ENCODE measurements around the gene BACH2.

Gene BACH2

GRCh38 chr6:89954721-89955148, 341.9 kb downstream of the BACH2 start:
- H3K4me3 ChIP-seq (ENCODE audit: low read length): no peak overlapping the region
- no peaks in the 10 kb centered on the region for H3K9me2 ChIP-seq (replicated peaks; ENCODE audit: control insufficient read depth, low read length)
- peaks cover 22% of the 10 kb centered on the region for H3F3A ChIP-seq (ENCODE audit: control insufficient read depth, insufficient read depth)
- H3K9me3 ChIP-seq (ENCODE audit: control insufficient read depth, insufficient read depth, low read length): no peaks in the 10 kb centered on the region
- no peak overlapping the region for H3K27ac ChIP-seq (ENCODE audit: low read depth, low read length)
- peaks cover 97% of the 10 kb centered on the region for H3K36me3 ChIP-seq (ENCODE audit: control insufficient read depth, low read length)
- H3K4me2 ChIP-seq (ENCODE audit: low read length): no peak overlapping the region
- H3K4me1 ChIP-seq (ENCODE audit: control insufficient read depth, low read length): no peaks in the 10 kb centered on the region
- no peak for TF ChIP-seq EZH2phosphoT487 (IDR thresholded peaks at IDR 0.05; ENCODE audit: borderline replicate concordance, low read length)
- TF ChIP-seq CTCF (IDR thresholded peaks at IDR 0.05; ENCODE audit: low read depth, low read length, poor library complexity, severe bottlenecking): no peak
- no peaks in the 10 kb centered on the region for H3K27me3 ChIP-seq (ENCODE audit: control insufficient read depth, low read length)
- peaks cover 89% of the 10 kb centered on the region for H3K79me2 ChIP-seq (ENCODE audit: control insufficient read depth, low read length)
- H4K20me1 ChIP-seq (ENCODE audit: control insufficient read depth, insufficient read depth, low read depth, low read length): peaks cover 7% of the 10 kb centered on the region

GRCh38 chr6:89952686-89953085, 344.0 kb downstream of the BACH2 start:
- peaks cover 14% of the 10 kb centered on the region; the same call in 1 of the 2 replicates for H3F3A ChIP-seq (ENCODE audit: control insufficient read depth, insufficient read depth)
- H3K9me3 ChIP-seq (ENCODE audit: control insufficient read depth, insufficient read depth, low read length): no peaks in the 10 kb centered on the region
- H3K4me2 ChIP-seq (ENCODE audit: low read length): no peak overlapping the region
- no peaks in the 10 kb centered on the region for H3K4me1 ChIP-seq (ENCODE audit: control insufficient read depth, low read length)
- H3K36me3 ChIP-seq (ENCODE audit: control insufficient read depth, low read length): peaks cover 96% of the 10 kb centered on the region
- no peaks in the 10 kb centered on the region for H3K9me2 ChIP-seq (replicated peaks; ENCODE audit: control insufficient read depth, low read length)
- TF ChIP-seq CTCF (IDR thresholded peaks at IDR 0.05; ENCODE audit: low read depth, low read length, poor library complexity, severe bottlenecking): no peak
- no peak for TF ChIP-seq EZH2phosphoT487 (IDR thresholded peaks at IDR 0.05; ENCODE audit: borderline replicate concordance, low read length)
- no peak overlapping the region for H3K27ac ChIP-seq (ENCODE audit: low read depth, low read length)
- peaks cover 11% of the 10 kb centered on the region; the same call in 1 of the 2 replicates for H4K20me1 ChIP-seq (ENCODE audit: control insufficient read depth, insufficient read depth, low read depth, low read length)
- H3K27me3 ChIP-seq (ENCODE audit: control insufficient read depth, low read length): no peaks in the 10 kb centered on the region
- H3K79me2 ChIP-seq (ENCODE audit: control insufficient read depth, low read length): peaks cover 91% of the 10 kb centered on the region
- H3K4me3 ChIP-seq (ENCODE audit: low read length): no peak overlapping the region

GRCh38 chr6:89952105-89952671, 344.5 kb downstream of the BACH2 start:
- no peak overlapping the region for H3K4me3 ChIP-seq (ENCODE audit: low read length)
- H3K27ac ChIP-seq (ENCODE audit: low read depth, low read length): no peak overlapping the region
- H3K9me3 ChIP-seq (ENCODE audit: control insufficient read depth, insufficient read depth, low read length): no peaks in the 10 kb centered on the region
- H3K9me2 ChIP-seq (replicated peaks; ENCODE audit: control insufficient read depth, low read length): no peaks in the 10 kb centered on the region
- H3K36me3 ChIP-seq (ENCODE audit: control insufficient read depth, low read length): peaks cover 98% of the 10 kb centered on the region
- no peaks in the 10 kb centered on the region for H3K4me1 ChIP-seq (ENCODE audit: control insufficient read depth, low read length)
- H3K79me2 ChIP-seq (ENCODE audit: control insufficient read depth, low read length): peaks cover 94% of the 10 kb centered on the region
- no peak overlapping the region for H3K4me2 ChIP-seq (ENCODE audit: low read length)
- H3K27me3 ChIP-seq (ENCODE audit: control insufficient read depth, low read length): no peaks in the 10 kb centered on the region
- TF ChIP-seq EZH2phosphoT487 (IDR thresholded peaks at IDR 0.05; ENCODE audit: borderline replicate concordance, low read length) (no peak), CTCF (IDR thresholded peaks at IDR 0.05; ENCODE audit: low read depth, low read length, poor library complexity, severe bottlenecking) (no peak)
- peaks cover 11% of the 10 kb centered on the region; the same call in 1 of the 2 replicates for H4K20me1 ChIP-seq (ENCODE audit: control insufficient read depth, insufficient read depth, low read depth, low read length)
- peaks cover 14% of the 10 kb centered on the region; the same call in 1 of the 2 replicates for H3F3A ChIP-seq (ENCODE audit: control insufficient read depth, insufficient read depth)
